Activated CD4-positive, CD25-positive, alpha-beta regulatory T cell treated with anti-CD3 and anti-CD28 coated beads, Interleukin-2, amount 50 U/mL, for 24 hours (primary cell): ENCODE results near the gene HOXA11.
A peak's percentile ranks its signal among the peaks of the same experiment; 100 is the strongest.

Experiments used
- ATAC-seq, 2 donors: fragments of 150-1000 bp; cut with Tn5 transposase; one replicate each; pipeline ENCODE4 v1.10.0; 2021; ENCODE audit warnings: mild to moderate bottlenecking in 1 of 2, moderate library complexity in 1 of 2

HOXA11 gene

DNA sequence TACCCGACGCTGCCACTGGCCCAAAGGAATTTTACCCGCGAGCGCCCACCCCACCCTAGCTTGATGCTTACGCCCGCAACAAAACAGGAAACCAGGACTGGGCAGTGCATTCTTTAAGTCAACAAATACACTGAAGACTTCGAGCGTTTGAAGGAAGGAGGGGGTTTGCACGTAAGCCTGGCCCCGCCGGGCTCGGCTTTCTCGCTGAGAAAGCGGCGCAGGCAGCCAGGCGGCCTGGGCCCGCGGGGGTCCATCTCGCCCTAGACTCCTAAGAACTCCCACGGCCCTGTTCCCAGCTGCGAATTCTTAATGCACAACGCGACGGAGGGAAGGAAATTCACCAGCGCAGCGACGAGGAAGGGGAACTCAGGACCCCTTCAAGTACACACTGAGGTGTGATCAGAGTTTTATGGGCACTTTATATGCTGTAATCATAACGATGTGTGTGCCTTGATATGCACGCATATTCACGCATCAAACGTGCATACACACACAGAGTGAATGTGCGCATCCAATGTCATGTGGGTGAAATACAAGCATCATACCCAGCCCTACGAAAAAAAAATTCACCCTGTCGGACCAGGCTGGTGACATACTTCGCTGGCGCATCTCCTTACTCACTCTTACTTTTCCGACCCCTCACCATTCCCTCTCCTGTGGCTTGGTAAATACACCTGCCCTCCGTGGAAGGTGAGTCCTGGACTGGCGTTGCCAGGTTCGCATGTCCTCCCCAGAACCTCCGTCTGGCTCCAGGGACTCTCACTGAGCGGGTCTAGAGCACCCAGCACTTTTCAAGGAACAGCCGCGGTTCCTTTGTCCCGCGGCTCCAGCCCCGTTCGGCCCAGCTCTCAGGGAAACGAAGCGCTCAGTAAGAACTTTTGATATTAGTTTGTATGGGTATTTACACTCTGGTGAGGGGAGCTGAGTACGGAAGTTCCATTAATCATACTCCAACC is 20.6 kb upstream of the HOXA11 start:
- no peak for ATAC-seq

DNA sequence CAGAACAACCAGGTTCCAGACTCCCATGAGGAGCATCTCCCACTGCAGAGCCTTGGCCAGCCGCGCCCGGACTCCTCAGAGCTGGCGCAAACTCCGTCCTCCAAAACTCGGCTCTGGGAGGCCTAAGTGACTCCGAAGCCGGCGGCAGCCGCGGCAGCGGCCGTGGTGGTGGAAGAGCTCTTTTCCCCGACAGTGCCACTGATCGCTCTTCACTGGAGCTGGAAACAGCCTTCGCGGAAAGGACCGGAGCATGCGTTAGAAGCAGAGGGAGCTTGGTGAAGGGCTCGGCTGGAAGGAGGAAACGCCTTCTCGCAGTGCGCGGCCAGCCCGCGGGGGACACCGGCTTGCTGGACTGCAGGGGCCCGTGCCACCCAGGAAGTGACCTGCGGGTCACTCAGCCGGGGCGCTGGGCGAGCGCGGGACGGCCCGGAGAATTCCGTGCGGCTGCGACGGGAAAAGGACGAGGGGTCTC is 19.9 kb upstream of the HOXA11 start:
- ATAC-seq = no peak

DNA sequence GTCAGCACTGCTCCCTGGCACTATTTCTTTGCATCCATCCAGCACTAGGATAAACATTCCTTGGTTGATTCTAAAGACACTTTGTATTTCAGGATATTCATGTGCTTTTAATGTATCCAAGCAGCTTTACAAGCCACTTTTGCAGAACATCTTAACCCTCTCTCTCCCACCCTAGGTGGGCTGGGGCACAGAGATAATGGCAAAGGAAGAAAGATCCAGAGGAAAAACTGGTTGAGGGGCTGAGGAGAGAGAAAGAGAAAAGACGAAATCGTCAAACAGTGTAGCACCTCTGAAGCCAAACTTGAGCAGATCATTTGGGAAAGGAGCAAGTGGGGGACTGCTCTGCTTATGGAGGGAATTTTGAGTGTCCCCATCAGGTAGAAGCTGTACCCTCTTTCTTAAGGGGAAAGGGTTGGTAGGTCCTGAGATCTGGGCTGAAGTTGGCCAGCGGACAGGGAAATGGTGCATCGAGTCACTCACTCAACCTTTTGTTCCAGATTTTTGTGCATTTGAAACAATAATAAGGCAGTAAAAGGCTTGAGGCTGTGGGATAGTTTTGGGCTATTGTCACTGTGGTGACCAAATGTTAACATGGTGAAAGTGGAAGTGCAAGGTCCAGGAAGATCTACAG is 19.0 kb upstream of the HOXA11 start:
- no peak for ATAC-seq

DNA sequence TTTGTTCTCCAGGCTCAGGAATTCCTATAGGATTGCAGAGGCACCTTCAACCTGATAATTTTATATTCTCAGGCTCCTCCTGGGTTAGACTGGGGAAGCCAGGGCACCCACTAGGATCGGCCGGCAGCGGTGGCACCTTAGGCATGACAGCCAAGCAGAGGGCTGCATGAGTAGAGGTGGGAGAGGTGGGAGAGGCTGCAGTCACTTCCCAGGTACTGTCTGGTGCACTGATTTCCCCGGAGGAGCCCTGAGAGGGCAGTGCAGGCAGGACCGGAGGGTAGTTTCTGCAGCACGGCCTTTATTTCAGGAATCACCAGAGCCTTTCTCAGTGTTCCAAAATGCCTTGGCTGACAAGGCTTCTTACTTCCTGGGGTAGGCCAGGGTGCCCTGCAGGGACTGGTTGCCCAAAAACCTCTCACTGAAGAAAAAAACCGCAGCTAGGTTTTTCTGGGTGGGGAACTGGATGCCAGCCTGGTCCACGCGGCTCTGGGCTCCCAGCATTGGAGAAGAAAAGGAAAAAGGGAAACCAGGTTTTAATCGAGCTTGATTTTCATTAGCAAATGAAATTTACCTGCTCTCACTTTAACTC is 18.4 kb upstream of the HOXA11 start:
- no peak for ATAC-seq

DNA sequence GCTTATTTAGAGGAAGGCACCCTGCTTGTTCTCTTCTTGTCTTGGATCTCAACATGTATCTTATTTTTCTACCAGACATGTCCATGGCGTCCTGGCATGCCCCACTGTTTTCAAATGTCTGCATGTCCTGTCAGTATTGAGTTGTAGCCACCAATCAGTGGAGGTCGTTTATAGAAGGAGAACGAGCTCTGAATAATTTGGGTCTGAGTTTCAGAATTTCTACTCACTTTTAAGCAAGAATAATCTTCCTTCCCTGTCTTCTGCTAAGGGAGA is 17.8 kb upstream of the HOXA11 start:
- ATAC-seq = no peak

DNA sequence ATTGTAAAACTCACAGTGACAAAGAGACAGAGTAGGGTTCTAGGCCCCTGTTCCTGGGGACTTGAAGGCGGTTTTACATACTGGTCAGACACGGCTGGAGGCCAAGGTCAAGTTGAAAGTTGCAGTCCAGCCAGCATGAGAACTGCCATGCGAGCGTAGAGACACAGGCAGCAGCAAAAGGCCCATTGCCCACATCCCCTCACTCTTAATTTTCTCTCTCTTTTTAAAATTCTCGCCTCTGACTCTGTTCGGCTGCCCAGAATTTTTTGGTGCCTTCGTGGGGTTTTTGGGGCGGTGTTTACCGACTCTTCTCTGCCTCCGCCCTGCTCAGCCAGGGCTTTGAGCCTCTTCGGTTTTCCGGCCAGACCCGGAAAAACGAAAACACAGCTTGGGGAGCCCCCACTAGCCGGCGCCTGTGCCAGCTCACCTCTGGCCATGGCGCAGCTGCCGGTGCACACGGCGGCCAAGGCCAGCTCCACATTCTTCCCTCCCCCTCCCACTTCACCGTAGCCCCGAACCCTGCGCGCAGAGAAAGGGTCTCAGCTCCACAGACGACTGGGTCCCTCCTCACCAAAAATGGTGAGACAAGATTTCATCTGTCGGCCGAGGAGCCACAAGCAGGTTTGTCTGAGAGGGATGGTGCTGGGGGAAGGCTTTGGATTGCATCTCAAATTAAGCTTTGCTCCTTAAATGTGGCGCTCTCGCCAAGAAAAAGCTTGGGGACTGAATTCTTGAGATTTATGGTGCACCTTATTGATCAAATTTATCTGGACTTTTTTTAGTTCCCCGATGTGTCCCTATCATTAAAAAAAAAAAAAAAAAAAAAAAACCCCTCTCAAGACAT is 17.2 kb upstream of the HOXA11 start:
- ATAC-seq = no peak

DNA sequence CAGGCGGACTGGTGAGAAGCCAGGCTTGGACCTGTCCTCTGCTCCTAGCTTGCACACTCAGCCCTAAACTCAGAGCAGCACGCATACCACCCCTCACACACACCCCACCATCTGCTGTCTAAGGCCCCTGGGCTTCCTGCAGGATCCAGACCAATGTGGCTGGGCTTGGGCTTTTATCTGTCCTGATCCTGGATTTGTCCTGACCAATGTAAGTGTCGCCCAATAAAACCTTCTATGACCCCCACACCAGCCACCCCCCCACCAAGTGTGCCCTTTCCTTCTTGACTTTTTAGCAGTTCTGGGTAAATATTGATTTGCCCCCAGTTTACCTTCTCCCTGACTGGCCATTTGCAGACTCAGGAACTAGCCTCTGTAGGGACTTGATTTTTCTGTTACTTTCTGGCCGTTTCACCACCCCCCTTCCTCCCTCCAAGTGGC is 16.6 kb upstream of the HOXA11 start:
- ATAC-seq = no peak

DNA sequence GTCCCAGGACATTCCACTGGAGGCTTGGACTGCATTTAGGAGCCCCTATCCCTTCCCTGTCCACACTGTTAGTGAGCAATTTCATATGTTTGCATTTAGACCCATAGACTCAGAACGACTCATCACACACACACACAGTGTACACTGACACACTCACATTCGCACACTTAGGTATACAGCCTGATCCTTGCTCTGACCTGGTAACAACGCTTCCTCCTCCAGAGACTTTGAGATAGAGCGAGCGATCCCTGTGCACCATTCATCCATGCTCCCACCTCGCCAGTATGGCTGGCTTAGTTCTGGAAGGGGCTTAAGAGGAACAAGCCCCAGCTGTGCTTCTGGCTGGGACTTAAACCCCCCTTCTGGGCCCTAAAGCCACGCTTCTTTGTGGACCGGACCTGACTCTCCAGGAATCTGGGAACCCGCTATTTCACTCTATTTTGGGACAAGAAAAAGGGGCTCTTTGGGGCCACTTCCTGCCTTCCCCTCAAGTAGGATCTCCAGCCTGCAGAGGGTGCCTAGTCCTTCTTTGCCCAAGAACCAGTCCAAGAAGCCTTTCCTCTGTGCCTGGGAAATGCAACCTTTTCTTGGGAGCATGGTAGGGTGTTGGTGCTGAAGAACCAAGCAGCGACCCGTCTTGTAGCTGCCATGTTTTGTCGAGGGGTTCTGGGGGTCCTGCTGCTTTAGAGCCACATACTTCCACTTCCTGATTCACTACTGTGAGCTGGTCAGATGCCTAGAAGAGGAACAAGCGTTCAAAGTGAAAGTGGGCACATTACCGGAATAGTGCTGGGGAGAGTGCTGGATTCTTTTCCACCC is 15.9 kb upstream of the HOXA11 start:
- ATAC-seq = no peak

DNA sequence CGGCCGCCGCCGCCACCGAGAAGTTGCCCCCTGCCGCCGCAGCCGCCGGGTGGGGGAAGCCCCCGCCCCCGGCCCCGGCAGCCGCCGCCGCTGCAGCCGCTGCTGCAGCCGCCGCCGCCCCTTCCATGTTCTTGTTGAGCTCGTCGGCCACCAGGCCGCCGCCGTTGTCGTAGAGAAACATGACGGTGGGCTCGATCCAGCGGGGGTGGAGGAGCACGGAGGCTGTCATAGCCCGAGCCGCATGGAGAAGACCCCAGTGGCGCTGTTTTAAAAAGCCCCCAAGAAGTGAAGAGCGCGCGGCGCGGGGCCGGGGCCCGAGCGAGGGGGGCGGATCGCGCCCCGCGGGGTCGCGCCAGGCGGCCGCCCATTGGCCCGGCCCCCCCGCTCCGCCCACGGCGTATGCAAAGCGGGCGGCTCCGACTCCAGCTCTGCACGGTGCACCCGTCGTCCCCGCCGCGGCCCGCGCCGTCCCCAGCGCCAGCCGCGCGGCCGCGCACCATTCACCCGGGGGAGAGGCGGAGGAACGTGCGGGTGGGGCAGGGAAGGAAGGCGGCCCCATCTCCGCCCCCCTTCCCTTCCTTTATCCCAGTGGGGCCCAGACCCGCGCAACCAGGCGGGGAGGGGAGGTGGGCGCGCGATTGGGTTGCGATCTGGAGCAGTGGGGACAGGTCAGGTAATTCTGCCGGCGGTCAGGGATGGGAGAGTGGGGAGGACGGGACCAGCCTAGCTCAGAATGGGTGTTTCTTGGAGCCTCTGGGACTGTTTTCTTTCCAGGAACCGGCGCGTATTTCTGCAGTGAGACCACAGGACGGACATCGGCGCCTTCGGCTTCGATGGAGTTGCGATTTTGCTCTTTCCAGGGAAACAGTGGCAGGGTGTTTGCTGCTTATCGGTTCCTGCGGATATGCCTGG is 15.1 kb upstream of the HOXA11 start, which contains the start of gene HOXA13:
Gene HOXA13 (minus strand): TSS at position 243 of the 912 bp plus-strand sequence. CDS start 14 bp downstream, at position 229.
- peak; percentile 49 to 54 for ATAC-seq

DNA sequence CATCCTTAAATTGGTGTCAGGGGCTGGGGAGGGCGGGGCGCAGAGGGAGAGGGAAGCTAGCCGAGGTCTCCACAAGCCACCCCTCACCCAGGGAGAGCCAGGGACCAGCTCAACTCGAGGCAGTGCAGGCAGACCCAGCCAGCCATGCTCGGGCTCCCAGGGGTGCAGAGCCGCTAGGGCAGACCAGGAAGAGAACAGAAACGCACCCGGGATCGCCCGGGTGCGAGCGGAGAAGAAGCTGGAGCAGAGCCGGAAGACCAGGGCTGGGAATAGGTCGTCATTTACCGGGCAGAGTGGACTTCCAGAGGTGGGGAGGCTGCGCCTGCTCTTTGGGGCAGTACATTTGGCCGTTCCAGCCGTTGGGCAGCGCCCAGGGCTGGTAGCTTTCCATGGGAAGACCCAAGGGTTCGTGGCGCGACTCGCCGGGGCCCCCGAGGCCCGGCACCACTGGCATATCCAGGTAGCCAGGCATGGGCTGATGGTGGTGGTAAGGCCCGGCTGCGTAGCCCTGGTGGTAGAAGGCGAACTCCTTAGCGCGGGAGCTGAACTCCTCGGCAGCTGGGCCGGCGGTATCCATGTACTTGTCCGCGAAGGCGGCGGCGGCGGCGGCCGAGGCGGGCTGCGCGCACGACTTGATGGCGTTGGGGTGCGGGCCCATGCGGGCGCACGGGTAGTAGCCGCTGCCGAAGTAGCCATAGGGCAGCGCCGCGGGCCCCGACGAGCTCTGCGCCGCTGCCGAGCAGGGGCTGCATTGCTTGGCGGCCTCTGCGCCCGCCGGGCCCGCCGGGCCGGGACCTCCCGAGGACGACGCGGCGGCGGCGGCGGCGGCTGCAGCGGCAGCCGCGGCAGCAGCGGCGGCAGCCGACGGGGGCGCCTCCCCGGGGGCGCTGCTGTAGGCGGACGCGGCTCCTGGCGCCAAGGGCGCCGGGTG is 14.1 kb upstream of the HOXA11 start:
- ATAC-seq = peak in 1 of 2 donors; percentile 17

DNA sequence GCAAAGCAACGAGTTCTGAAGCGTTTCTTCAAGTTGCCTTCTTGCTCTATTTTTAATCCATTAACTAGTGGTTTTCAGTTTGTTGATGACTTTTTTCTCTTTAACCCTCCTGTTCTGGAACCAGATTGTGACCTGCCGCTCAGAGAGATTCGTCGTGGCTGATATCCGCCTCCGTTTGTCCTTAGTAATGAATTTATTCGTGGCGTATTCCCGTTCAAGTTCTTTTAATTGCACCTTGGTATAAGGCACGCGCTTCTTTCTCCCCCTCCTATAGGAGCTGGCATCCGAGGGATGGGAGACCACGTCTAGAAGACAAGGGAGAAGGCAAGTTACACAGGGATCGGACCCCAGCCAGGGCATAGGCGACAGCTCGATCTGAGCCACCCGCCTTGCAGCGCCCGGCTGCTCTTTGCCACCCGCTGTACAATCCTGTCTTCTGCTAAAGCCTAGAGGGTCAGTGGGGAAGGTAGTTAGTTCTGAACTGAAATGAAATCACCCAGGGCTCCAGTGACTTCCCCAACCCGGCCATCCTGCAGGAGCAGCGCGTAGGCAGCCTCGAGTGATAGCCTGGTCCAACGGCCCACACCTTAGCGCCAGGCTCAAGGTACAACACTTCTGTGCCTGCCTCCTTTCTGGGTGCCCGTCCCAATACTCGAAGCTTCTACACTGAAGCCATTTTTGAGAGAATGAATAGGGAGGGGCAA is 13.3 kb upstream of the HOXA11 start:
- no peak for ATAC-seq

DNA sequence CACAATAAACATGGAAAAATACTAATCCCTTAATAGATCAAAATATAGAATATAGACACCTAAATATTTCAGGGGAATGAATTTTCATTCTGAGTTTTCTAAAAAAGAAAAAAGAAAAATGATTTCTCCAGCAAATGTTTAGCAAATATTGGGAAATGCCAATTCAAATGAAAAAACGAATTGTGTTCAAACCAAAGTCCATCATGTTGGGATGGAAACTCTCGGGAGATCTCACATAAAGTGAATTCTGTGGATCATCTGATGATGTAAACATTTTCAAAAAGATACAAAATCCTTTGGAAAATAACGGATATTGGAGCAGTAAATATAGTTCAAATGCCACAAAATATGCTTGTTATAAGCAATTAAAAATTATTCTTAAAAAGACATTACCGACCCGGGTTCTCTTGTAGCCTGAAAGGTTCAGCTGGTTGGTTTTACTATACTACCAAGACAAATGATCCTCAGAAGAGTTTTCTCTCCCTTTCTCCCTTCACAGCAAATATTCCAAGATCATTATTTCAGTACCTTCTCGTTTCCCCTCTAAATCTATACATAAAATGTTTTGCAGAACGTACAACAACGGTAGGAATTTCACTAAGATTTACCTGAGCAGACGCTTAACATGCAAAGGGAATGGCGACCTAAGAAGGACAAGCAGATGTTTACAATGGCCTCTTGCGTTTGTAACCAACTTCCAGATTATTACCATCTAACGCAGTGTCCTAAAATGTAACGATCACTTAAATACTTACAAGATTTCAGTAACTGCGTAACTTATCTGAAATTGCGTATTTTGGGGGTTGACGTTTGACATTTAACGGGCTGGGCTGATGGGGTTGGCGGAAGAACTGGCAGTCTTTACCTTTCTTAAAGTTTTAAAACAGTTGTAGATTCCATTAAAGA is 12.4 kb upstream of the HOXA11 start:
- no peak for ATAC-seq

DNA sequence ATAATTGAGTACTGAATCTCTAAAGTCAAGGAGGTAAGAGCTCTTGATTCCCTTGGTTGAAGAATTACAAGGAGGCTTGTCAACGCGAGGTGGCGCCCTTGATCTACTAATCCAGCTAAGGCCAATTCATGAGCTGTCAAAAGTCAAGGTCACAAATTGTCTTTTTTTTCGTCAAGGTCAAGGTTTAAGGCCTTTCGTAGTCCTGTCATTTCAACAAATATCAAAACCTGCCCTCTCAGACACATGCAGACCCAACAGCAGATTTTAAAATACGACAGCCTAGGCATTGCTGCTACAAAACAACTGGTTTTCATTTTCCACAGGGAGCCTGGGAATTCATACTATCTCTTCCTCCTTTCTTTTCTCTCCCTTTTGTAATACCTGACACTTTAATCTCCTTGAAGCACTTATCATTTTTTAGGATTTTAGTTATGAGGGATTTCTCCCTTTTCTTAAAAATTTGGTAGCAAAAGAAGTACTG is 11.3 kb upstream of the HOXA11 start:
- no peak for ATAC-seq

DNA sequence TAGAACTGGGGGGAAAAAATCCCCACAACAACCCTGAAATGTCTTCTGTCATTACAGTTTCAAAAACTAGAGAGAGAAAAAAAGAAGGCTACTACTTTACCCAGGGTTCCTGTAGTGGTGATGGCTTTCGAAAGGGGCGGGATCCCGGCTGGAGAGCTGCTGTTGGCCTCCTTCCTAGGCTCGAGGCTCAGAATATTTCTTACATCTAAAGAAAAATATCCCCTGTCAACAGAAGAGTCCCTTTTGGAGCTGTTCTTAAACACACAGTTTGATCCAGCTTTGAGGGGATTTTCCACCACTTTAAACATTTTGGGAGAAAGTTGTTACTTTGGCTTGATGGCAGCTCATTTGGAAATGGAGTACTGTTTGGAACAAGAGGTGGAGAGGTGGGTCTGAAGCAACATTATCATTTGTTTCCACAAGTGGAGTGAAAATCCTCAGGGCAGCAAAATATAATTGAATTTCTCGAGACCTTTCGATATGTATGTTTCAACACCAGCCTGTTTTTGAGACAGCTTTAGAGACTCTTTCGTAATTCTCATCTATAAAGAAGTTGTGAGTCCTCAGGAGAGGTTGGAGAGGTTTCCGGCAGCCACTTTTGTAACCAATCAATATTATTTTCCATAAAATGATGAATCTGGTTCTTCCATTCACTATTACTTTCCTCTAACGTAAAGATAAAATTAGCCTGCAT is 9.8 kb upstream of the HOXA11 start:
- no peak for ATAC-seq

DNA sequence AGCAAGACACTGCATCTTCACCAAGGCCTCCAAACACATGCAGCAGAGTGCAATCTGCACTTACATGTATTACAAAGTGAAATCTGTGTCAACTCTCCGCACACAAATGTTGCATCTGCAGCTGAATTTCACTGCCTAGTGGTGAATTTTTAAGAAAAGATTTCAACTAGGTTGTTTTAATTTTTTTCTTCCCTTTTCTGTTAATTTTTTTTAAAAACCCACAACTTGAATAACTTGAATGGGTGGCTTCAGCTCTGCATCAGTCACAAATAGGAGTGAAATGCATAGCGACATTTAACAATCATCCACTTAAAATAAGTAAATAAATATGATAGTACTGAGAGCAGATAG is 8.9 kb upstream of the HOXA11 start:
- no peak for ATAC-seq

DNA sequence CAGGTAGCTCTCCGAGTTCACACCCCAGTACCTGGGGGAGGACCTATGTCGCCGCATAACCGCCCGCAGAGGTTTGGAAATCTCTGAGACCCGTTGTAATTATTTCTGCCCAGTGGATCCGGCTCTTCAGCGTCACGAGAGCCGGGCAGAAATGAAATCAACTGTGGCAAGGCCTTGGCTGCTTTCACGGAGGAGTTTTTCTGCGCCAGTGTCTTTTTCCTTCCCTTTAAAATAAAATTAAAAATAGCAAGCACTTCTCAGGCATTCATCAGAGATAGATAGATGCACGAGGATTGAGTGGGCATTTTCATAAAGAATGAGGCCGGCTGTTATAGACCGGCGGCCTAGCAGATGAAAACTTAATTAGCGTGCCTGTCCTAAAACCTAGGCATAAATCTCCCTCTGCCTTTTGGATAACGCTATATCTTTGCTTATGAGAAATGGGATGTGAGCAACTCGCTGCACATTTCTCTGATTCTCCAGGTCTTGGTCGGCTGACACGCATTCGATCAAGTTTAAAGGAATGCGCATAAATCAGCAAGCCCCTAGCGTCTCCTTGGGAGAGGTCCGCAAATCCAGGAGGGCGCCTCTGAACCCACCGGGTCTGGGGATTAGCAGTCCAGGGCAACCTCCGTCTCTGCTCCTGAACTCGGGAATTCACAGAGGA is 8.4 kb upstream of the HOXA11 start:
- ATAC-seq = no peak
